Astrocyte of the spinal cord (primary cell): Measurements from ENCODE around the gene LHFPL6.

Source experiments
- DNase-seq: peaks from one replicate; pipeline ENCODE4 v3.0.0; 2011; ENCODE audit warnings: low read depth, low spot score
- H3K4me3 ChIP-seq: 2 replicates; pipeline ENCODE4 v1.5.1; 2011; ENCODE audit warnings: low read depth, mild to moderate bottlenecking, low read length, moderate library complexity
- CTCF ChIP-seq: IDR thresholded peaks from 2 replicates; pipeline ENCODE4 v1.5.1; 2012; ENCODE audit warnings: low read depth, mild to moderate bottlenecking, low read length, inconsistent platforms
- in situ Hi-C: cut with HindIII; loops from 2 replicates; pipeline ENCODE4 v1.10.0; 2017; ENCODE audit warnings: low sequenced_read_pairs

The LHFPL6 gene

GRCh38 chr13:39538816-39539790, 63.9 kb downstream of the LHFPL6 start:
- in situ Hi-C loops, result no loop called here
- no peak for TF ChIP-seq CTCF
- no peak overlapping the region for H3K4me3 ChIP-seq
- peak; percentile 60 for DNase-seq

GRCh38 chr13:39536906-39537305, 66.1 kb downstream of the LHFPL6 start:
- no peak for DNase-seq
- in situ Hi-C loops, result no loop called here
- H3K4me3 ChIP-seq, result no peak overlapping the region
- no peak for TF ChIP-seq CTCF

GRCh38 chr13:39536274-39536673, 66.7 kb downstream of the LHFPL6 start:
- in situ Hi-C loops, result no loop called here
- no peak for TF ChIP-seq CTCF
- no peak overlapping the region for H3K4me3 ChIP-seq
- DNase-seq, result no peak

GRCh38 chr13:39533651-39534150, 69.3 kb downstream of the LHFPL6 start:
- H3K4me3 ChIP-seq, result no peak overlapping the region
- TF ChIP-seq CTCF, result no peak
- DNase-seq, result no peak
- in situ Hi-C loops, result no loop called here

GRCh38 chr13:39531646-39532045, 71.3 kb downstream of the LHFPL6 start:
- no peak for TF ChIP-seq CTCF
- no peak for DNase-seq
- in situ Hi-C loops, result no loop called here
- no peak overlapping the region for H3K4me3 ChIP-seq

GRCh38 chr13:39530916-39531315, 72.1 kb downstream of the LHFPL6 start:
- H3K4me3 ChIP-seq, result no peak overlapping the region
- TF ChIP-seq CTCF, result no peak
- DNase-seq, result no peak
- in situ Hi-C loops, result no loop called here
